ENCODE data around the gene EMC9.

The EMC9 gene

DNA sequence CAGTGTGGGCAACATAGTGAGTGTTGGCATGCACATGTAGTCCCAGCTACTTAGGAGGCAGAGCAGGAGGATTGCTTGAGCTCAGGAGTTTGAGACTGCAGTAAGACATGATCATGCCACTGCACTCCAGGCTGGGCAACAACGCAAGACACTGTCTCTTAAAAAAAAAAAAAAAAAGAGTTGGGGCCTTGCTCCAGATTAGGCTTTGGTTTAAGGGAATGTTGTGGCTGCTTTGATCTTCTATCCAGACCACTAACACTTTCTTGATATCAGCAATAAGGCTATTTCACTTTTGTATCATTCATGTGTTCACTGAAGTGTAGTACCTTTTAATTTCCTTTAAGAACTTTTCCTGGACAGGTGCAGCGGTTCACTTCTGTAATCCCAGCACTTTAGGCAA, 13.7 kb downstream of the EMC9 start:
- TF ChIP-seq, protein P1, sequence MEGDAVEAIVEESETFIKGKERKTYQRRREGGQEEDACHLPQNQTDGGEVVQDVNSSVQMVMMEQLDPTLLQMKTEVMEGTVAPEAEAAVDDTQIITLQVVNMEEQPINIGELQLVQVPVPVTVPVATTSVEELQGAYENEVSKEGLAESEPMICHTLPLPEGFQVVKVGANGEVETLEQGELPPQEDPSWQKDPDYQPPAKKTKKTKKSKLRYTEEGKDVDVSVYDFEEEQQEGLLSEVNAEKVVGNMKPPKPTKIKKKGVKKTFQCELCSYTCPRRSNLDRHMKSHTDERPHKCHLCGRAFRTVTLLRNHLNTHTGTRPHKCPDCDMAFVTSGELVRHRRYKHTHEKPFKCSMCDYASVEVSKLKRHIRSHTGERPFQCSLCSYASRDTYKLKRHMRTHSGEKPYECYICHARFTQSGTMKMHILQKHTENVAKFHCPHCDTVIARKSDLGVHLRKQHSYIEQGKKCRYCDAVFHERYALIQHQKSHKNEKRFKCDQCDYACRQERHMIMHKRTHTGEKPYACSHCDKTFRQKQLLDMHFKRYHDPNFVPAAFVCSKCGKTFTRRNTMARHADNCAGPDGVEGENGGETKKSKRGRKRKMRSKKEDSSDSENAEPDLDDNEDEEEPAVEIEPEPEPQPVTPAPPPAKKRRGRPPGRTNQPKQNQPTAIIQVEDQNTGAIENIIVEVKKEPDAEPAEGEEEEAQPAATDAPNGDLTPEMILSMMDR (IDR thresholded peaks at IDR 0.05; ENCODE audit: extremely low read depth, missing control alignments) = no peak

DNA sequence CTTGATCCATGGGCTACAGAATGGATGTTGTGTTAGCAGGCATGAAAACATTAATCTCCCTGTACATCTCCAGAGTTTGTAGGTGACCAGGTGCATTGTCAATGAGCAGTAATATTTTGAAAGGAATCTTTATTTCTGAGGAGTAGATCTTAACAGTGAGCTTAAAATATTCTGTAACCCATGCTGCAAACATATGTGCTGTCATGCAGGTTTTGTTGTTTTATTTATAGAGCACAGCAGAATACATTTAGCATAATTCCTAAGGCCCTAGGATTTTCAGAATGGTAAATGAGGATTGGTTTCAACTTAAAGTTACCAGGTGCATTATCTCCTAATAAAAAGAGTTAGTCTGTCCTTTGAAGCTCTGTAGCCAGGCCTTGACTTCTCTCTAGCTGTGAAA, 14.5 kb downstream of the EMC9 start:
- DNase-seq (ENCODE audit: low spot score) = no peak
- TF ChIP-seq, protein P1 (IDR thresholded peaks at IDR 0.05; ENCODE audit: extremely low read depth, missing control alignments) = no peak

More for the DNA sequence above, 13.7 kb downstream of the EMC9 start:
- no peak for DNase-seq (ENCODE audit: low spot score)

DNA sequence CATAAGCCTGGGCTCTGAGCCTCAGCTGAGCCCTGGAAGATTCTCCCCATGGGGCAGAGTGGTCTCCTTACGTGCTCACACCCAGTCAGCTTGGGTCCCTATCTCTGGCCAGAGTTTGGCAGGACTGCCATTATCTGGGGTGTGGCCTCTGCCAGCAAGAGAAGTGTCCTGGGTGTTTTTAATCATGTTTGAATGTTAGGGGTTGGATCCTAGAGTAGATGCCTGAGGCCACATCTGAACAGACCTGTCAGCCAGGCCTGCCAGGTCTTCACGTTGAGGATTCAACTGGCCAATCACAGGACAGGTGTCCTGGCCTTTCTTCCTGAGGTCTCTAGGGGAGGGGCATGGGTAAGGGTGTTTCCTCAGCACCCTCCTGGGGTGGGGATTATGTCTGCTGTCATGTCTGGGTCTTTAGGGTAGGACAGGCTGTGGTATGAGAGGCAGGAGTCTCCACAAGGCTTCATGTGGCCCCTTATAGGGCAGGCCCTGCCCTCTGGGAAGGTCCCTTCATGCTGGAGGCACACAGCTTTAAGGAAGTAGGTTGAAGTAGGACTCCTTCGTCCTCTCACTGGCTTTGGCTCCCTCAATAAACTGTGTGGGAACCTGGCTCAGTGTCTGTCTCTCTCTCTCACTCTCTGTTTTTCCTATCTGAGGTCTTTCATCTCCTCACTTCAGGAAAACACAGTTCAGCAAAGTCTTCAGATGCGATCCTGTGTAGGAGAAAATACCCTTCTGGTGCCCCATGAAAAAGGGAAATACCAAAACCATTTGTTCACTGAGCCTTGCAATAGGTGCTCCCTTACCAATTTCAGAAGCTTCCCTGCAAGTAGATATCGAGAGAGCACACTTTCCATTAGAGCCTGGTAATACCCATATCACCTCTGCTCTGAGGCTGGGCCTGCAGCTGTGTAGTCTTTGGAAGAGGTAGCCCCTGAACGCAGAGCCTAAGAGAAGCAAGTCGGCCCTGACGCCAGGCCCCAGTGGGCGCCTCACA, 17.7 kb downstream of the EMC9 start:
- DNase-seq (ENCODE audit: low spot score) = no peak
- TF ChIP-seq, protein P1 (IDR thresholded peaks at IDR 0.05; ENCODE audit: extremely low read depth, missing control alignments) = no peak

DNA sequence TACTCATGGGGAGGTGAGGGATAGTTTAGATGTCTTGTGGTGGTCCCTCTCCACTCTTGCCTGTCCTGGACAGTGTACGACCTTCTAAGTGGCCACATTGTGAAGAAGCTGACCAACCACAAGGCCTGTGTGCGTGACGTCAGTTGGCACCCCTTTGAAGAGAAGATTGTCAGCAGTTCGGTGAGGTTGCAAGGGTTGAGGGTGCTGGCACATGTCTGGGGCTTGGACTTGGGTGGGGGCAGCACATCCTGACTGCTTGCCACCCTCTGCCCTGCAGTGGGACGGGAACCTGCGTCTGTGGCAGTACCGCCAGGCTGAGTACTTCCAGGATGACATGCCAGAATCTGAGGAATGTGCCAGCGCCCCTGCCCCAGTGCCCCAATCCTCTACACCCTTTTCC, 18.5 kb downstream of the EMC9 start:
- DNase-seq (ENCODE audit: low spot score) = no peak
- TF ChIP-seq, protein P1 (IDR thresholded peaks at IDR 0.05; ENCODE audit: extremely low read depth, missing control alignments) = no peak

DNA sequence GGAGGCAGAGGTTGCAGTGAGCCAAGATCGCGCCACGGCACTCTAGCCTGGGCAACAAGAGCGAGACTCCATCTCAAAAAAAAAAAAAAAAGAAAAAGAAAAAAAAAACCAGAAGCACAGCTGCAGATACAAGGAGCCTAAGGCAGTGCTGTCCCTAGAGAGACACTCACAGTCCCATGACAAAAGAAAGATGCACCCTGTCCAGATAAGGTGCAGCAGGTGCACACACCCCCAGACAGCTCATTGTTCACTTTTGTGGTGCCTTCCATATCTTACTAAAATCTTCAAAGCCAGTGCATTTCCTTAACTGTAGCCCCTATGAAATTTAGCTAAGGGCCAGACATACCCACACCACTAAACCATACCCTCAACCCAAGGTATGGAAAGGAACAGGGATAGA, 19.0 kb downstream of the EMC9 start:
- TF ChIP-seq, protein P1 (IDR thresholded peaks at IDR 0.05; ENCODE audit: extremely low read depth, missing control alignments) = no peak

DNA sequence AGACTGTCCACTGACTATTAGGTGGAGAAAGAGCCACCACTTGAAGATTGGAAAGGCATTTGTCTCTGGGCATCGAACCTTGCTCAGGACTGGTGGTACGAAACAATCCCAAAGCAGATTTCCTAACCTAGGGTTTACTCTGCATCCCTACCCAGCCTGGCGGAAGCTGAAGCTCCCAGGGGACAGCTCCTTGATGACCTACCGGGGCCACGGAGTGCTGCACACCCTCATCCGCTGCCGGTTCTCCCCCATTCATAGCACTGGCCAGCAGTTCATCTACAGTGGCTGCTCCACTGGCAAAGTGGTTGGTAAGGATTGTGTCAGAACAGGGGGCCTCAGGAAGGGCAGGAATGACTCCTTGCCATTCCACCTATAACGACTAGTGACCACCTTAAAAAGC, 20.2 kb downstream of the EMC9 start:
- no peak for DNase-seq (ENCODE audit: low spot score)

More for the DNA sequence above, 19.0 kb downstream of the EMC9 start:
- no peak for DNase-seq (ENCODE audit: low spot score)

DNA sequence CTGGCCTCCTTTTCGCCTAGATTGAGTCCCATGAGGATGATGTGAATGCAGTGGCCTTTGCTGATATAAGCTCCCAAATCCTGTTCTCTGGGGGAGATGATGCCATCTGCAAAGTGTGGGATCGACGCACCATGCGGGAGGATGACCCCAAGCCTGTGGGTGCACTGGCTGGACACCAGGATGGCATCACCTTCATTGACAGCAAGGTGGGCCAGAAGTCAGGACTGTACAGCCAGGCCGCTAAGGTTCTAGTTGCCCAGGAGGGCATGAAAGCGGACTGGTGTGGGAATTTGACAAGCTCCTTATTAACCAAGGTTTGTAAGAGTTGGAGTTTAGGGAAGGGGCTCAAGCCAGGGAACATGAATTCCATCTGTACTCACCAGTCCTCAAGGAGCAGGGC, 21.7 kb downstream of the EMC9 start:
- TF ChIP-seq, protein P1 (IDR thresholded peaks at IDR 0.05; ENCODE audit: extremely low read depth, missing control alignments) = no peak

More for the DNA sequence above, 20.2 kb downstream of the EMC9 start:
- TF ChIP-seq, protein P1 (IDR thresholded peaks at IDR 0.05; ENCODE audit: extremely low read depth, missing control alignments) = no peak

More for the DNA sequence above, 21.7 kb downstream of the EMC9 start:
- no peak for DNase-seq (ENCODE audit: low spot score)

All from GM20000 (cell line).